DLD1 (cell line): Measurements from ENCODE around the gene HRH3.

Source experiments
- in situ Hi-C: cut with HindIII; loops from 2 replicates; pipeline ENCODE4 v1.10.0; 2017; ENCODE audit warnings: low sequenced_read_pairs

Gene HRH3

GRCh38 chr20:62216636-62217566 lies 3.2 kb downstream of the HRH3 start:
- in situ Hi-C loops, result no loop called here

GRCh38 chr20:62215991-62216635 lies 4.0 kb downstream of the HRH3 start:
- in situ Hi-C loops, result no loop called here

GRCh38 chr20:62215020-62215990 lies 4.8 kb downstream of the HRH3 start:
- in situ Hi-C loops, result no loop called here

GRCh38 chr20:62214067-62214466 lies 6.0 kb downstream of the HRH3 start:
- in situ Hi-C loops, result no loop called here

- in situ Hi-C loops, result no loop called here
These were observed 7.8 kb downstream of the HRH3 start for GRCh38 chr20:62212299-62212698.

GRCh38 chr20:62211769-62212288 lies 8.2 kb downstream of the HRH3 start:
- in situ Hi-C loops, result no loop called here

GRCh38 chr20:62211216-62211615 lies 8.9 kb downstream of the HRH3 start:
- in situ Hi-C loops, result no loop called here

GRCh38 chr20:62210496-62210855 lies 9.6 kb downstream of the HRH3 start:
- in situ Hi-C loops, result no loop called here

- in situ Hi-C loops, result no loop called here
These were observed 10.1 kb downstream of the HRH3 start for GRCh38 chr20:62209850-62210495.

- in situ Hi-C loops, result no loop called here
These were observed 11.0 kb downstream of the HRH3 start for GRCh38 chr20:62208795-62209755.

GRCh38 chr20:62208061-62208794 lies 11.8 kb downstream of the HRH3 start:
- in situ Hi-C loops, result no loop called here

- in situ Hi-C loops, result no loop called here
These were observed 13.7 kb downstream of the HRH3 start for GRCh38 chr20:62206388-62206775.

- in situ Hi-C loops, result no loop called here
These were observed 14.3 kb downstream of the HRH3 start for GRCh38 chr20:62205618-62206387.

GRCh38 chr20:62203378-62204030 lies 16.6 kb downstream of the HRH3 start:
- in situ Hi-C loops, result no loop called here

GRCh38 chr20:62202676-62203377 lies 17.3 kb downstream of the HRH3 start:
- in situ Hi-C loops, result no loop called here

- in situ Hi-C loops, result no loop called here
These were observed 18.0 kb downstream of the HRH3 start for GRCh38 chr20:62202083-62202395.
